ENCODE data around the gene NLRP6. TPM values are rescaled to one million over a fixed set of nuclear protein-coding genes. Genes with fewer than 3 reads are reported as not detected.
"Not testable (repeated sequence)": the region's sequence is repeated elsewhere in the genome, so short reads cannot be mapped to it uniquely, and the experiment has no call there.

Gene NLRP6
- total RNA-seq, 2 donors from 2014 or later, result 0.26 to 1.2 TPM

GRCh38 chr11:329886-330253 is 51.7 kb downstream of the NLRP6 start:
- H3K27ac Mint-ChIP-seq, result peak overlapping the region; percentile 67 to 68
- peaks cover 46 to 48% of the 10 kb centered on the region in 2 donors for H3K4me1 Mint-ChIP-seq (ENCODE audit: low read depth in 2 of 2)
- no peak for ATAC-seq
- no peaks in the 10 kb centered on the region for H3K36me3 Mint-ChIP-seq
- H3K9me3 Mint-ChIP-seq, result no peaks in the 10 kb centered on the region
- DNase-seq (ENCODE audit: low spot score), result no peak
- H3K4me3 Mint-ChIP-seq, result peak overlapping the region; percentile 41
- no peaks in the 10 kb centered on the region for H3K27me3 Mint-ChIP-seq

- H3K27ac Mint-ChIP-seq, result peak overlapping the region in 1 of 2 donors; percentile 68
- no peaks in the 10 kb centered on the region for H3K9me3 Mint-ChIP-seq
- DNase-seq (ENCODE audit: low spot score), result no peak
- no peaks in the 10 kb centered on the region for H3K27me3 Mint-ChIP-seq
- H3K36me3 Mint-ChIP-seq, result no peaks in the 10 kb centered on the region
- ATAC-seq, result no peak
- H3K4me1 Mint-ChIP-seq (ENCODE audit: low read depth in 2 of 2), result peaks cover 46 to 48% of the 10 kb centered on the region in 2 donors
- H3K4me3 Mint-ChIP-seq, result peak overlapping the region; percentile 41
Observed at GRCh38 chr11:330307-330693, 52.1 kb downstream of the NLRP6 start.

- Mint-ChIP-seq H3K36me3 (no peaks in the 10 kb centered on the region), H3K27me3 (no peaks in the 10 kb centered on the region), H3K4me1 (ENCODE audit: low read depth in 2 of 2) (peaks cover 46 to 48% of the 10 kb centered on the region in 2 donors), H3K4me3 (peak overlapping the region; percentile 75), H3K27ac (peak overlapping the region; percentile 51 to 73), H3K9me3 (no peaks in the 10 kb centered on the region)
- DNase-seq (ENCODE audit: low spot score), result no peak
- ATAC-seq, result peak; percentile 51 to 74
Observed at GRCh38 chr11:330694-331357, 52.6 kb downstream of the NLRP6 start.

GRCh38 chr11:331358-332060 is 53.3 kb downstream of the NLRP6 start:
- H3K27me3 Mint-ChIP-seq, result no peaks in the 10 kb centered on the region
- H3K4me1 Mint-ChIP-seq (ENCODE audit: low read depth in 2 of 2), result peaks cover 39 to 49% of the 10 kb centered on the region in 2 donors
- H3K36me3 Mint-ChIP-seq, result no peaks in the 10 kb centered on the region
- DNase-seq (ENCODE audit: low spot score), result no peak
- no peaks in the 10 kb centered on the region for H3K9me3 Mint-ChIP-seq
- peak overlapping the region; percentile 75 for H3K4me3 Mint-ChIP-seq
- peak overlapping the region; percentile 51 to 73 for H3K27ac Mint-ChIP-seq
- no peak for ATAC-seq

- no peaks in the 10 kb centered on the region for H3K36me3 Mint-ChIP-seq
- ATAC-seq (no peak), DNase-seq (ENCODE audit: low spot score) (no peak)
- no peaks in the 10 kb centered on the region for H3K9me3 Mint-ChIP-seq
- peak overlapping the region in 1 of 2 donors; percentile 41 for H3K27ac Mint-ChIP-seq
- H3K4me1 Mint-ChIP-seq (ENCODE audit: low read depth in 2 of 2), result peaks cover 33 to 51% of the 10 kb centered on the region in 2 donors
- no peak overlapping the region for H3K4me3 Mint-ChIP-seq
- no peaks in the 10 kb centered on the region for H3K27me3 Mint-ChIP-seq
Observed at GRCh38 chr11:332651-333480, 54.7 kb downstream of the NLRP6 start.

- Mint-ChIP-seq H3K4me1 (ENCODE audit: low read depth in 2 of 2) (peaks cover 33 to 51% of the 10 kb centered on the region in 2 donors), H3K27ac (peak overlapping the region in 1 of 2 donors; percentile 41)
- ATAC-seq; H3K9me3 Mint-ChIP-seq; H3K4me3 Mint-ChIP-seq; H3K27me3 Mint-ChIP-seq; H3K36me3 Mint-ChIP-seq; DNase-seq (ENCODE audit: low spot score): not testable (repeated sequence)
Observed at GRCh38 chr11:333616-334263, 55.5 kb downstream of the NLRP6 start.

GRCh38 chr11:334264-334994 is 56.2 kb downstream of the NLRP6 start:
- Mint-ChIP-seq H3K27me3 (no peaks in the 10 kb centered on the region), H3K9me3 (no peaks in the 10 kb centered on the region), H3K4me3 (no peak overlapping the region), H3K27ac (no peak overlapping the region), H3K36me3 (no peaks in the 10 kb centered on the region), H3K4me1 (ENCODE audit: low read depth in 2 of 2) (peaks cover 28 to 45% of the 10 kb centered on the region in 2 donors)
- no peak for DNase-seq (ENCODE audit: low spot score)
- ATAC-seq, result no peak

Other genes with a start within 250 kb of the NLRP6 start
- not detected for gene SCGB1C1, start 85.3 kb upstream of the NLRP6 start, total RNA-seq
- gene BET1L, start 71.0 kb upstream of the NLRP6 start, total RNA-seq, result 10 to 100 TPM; 43.6 to 51.4 TPM
- 100 to 1,000 TPM; 130 to 148 TPM for gene RIC8A, start 70.7 kb upstream of the NLRP6 start, total RNA-seq
- 10 to 100 TPM; 13.7 to 16.3 TPM for gene SIRT3, start 42.1 kb upstream of the NLRP6 start, total RNA-seq
- 100 to 1,000 TPM; 204 to 263 TPM for gene PSMD13, start 41.4 kb upstream of the NLRP6 start, total RNA-seq
- gene PGGHG, start 10.7 kb downstream of the NLRP6 start, total RNA-seq, result 10 to 100 TPM; 17.0 to 24.9 TPM
- not detected for gene IFITM5, start 21.1 kb downstream of the NLRP6 start, total RNA-seq
- 100 to 1,000 TPM in 1 of 2 donors, 10 to 100 TPM in 1; 87.9 to 171 TPM for gene IFITM2, start 29.4 kb downstream of the NLRP6 start, total RNA-seq
- 10 to 100 TPM; 58.1 to 71.0 TPM for gene IFITM1, start 35.6 kb downstream of the NLRP6 start, total RNA-seq
- 10 to 100 TPM; 28.2 to 29.8 TPM for gene IFITM3, start 42.5 kb downstream of the NLRP6 start, total RNA-seq
- under 1 TPM in 1 of 2 donors, not detected in 1; 0.50 TPM for gene B4GALNT4, start 91.1 kb downstream of the NLRP6 start, total RNA-seq
- gene PKP3, start 115.8 kb downstream of the NLRP6 start, total RNA-seq, result not detected
- 10 to 100 TPM; 39.0 to 44.9 TPM for gene SIGIRR, start 136.6 kb downstream of the NLRP6 start, total RNA-seq
- gene ANO9, start 163.6 kb downstream of the NLRP6 start, total RNA-seq, result 1 to 10 TPM; 2.4 to 6.7 TPM
- gene PTDSS2, start 171.9 kb downstream of the NLRP6 start, total RNA-seq, result 10 to 100 TPM; 20.6 to 56.9 TPM
- gene RNH1, start 228.8 kb downstream of the NLRP6 start, total RNA-seq, result 100 to 1,000 TPM in 1 of 2 donors, 10 to 100 TPM in 1; 89.2 to 113 TPM